Effector memory CD4-positive, alpha-beta T cell (primary cell): ENCODE results near the gene NRIP1.

Experiments
- DNase-seq, 3 donors: peaks; one replicate each; pipeline ENCODE4 v3.0.0-alpha.2; 2020
- H3K27ac ChIP-seq: 2 replicates; pipeline ENCODE4 v1.7.0; 2013; ENCODE audit warnings: mild to moderate bottlenecking, low read length, moderate library complexity; ENCODE audit not compliant: insufficient read depth, poor library complexity, severe bottlenecking
- H3K27me3 ChIP-seq: replicated peaks from 2 replicates; pipeline ENCODE4 v1.7.0; 2013; ENCODE audit warnings: mild to moderate bottlenecking, low read length; ENCODE audit not compliant: insufficient read depth, control insufficient read depth, poor library complexity, severe bottlenecking
- H3K36me3 ChIP-seq: 2 replicates; pipeline ENCODE4 v1.7.0; 2013; ENCODE audit warnings: mild to moderate bottlenecking, low read length, moderate library complexity; ENCODE audit not compliant: control insufficient read depth, insufficient read depth
- H3K4me1 ChIP-seq: 2 replicates; pipeline ENCODE4 v1.7.0; 2013; ENCODE audit warnings: low read length, mild to moderate bottlenecking; ENCODE audit not compliant: control insufficient read depth, insufficient read depth, poor library complexity, severe bottlenecking
- H3K4me3 ChIP-seq: 2 replicates; pipeline ENCODE4 v1.7.0; 2013; ENCODE audit warnings: low read length, low read depth, mild to moderate bottlenecking; ENCODE audit not compliant: insufficient read depth, poor library complexity, severe bottlenecking
- H3K9me3 ChIP-seq: 2 replicates; pipeline ENCODE4 v1.7.0; 2013; ENCODE audit warnings: mild to moderate bottlenecking, low read length, moderate library complexity; ENCODE audit not compliant: control insufficient read depth

The NRIP1 gene

GRCh38 chr21:15000081-15000480 is 64.7 kb downstream of the NRIP1 start:
- DNase-seq = no peak
- Histone ChIP-seq H3K27me3 (no peaks in the 10 kb centered on the region), H3K27ac (no peak overlapping the region), H3K4me3 (no peak overlapping the region), H3K36me3 (no peaks in the 10 kb centered on the region), H3K9me3 (no peaks in the 10 kb centered on the region), H3K4me1 (no peaks in the 10 kb centered on the region)

DNA sequence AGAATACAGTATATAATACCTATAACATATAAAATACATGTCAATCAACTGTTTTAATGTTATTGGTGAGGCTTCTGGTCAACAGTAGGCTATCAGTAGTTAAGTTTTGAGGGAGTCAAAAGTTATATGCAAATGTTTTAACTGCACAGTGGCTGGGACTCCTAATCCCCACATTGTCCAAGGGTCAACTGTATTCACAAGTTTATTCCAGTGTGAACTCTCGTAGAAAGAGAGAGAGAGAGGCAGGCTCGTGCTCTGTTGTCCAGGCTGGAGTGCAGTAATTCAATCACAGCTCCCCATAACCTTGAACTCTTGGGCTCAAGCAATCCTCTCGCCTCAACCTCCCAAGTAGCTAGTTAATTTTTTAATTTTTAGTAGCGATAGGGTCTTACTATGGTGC is 66.0 kb downstream of the NRIP1 start:
- H3K27ac ChIP-seq = no peak overlapping the region
- no peak overlapping the region for H3K4me3 ChIP-seq
- DNase-seq = no peak
- no peaks in the 10 kb centered on the region for H3K36me3 ChIP-seq
- no peaks in the 10 kb centered on the region for H3K9me3 ChIP-seq
- H3K4me1 ChIP-seq = no peaks in the 10 kb centered on the region
- no peaks in the 10 kb centered on the region for H3K27me3 ChIP-seq

- Histone ChIP-seq H3K9me3 (no peaks in the 10 kb centered on the region), H3K4me3 (no peak overlapping the region), H3K36me3 (no peaks in the 10 kb centered on the region), H3K27me3 (no peaks in the 10 kb centered on the region), H3K4me1 (no peaks in the 10 kb centered on the region), H3K27ac (no peak overlapping the region)
- no peak for DNase-seq
These were observed 66.5 kb downstream of the NRIP1 start for GRCh38 chr21:14998336-14998735.

DNA sequence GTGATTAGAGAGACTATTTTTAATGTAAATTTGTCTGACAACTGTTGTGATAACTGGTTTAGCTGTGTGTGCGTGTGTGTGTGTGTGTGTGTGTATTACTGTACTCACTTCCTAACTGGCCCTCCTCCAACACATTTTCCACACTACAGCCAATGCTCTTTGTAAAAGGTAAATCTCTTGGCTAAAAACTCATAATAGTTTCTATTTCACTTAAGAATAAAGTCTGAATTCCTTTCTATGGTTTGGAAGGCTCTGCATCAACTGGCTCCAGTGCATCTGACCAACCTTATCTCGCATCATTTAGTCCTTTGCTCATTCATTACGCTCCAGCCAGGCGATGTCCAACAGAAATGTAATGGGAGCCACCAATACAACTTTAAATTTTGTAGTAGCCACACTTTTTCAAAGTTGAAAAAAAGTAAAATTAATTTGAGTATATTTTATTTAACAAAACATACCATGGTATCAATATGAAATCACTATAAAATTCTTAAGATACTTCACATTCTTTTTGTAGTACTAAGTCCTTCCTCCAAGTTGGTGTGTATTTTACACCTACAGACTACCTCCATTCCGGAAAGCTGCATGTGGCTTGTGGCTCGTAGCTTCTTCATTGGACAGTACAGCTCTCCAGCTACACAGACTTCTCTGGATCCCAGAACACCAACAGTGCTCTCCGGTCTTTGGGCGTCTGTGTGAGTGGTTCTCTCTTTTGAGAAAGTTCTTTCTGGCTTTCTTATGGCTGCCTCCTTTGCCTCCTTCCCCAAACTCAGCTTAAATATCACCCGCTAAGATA is 68.9 kb downstream of the NRIP1 start:
- Histone ChIP-seq H3K4me3 (no peak overlapping the region), H3K9me3 (no peaks in the 10 kb centered on the region), H3K27ac (no peak overlapping the region), H3K27me3 (no peaks in the 10 kb centered on the region), H3K36me3 (no peaks in the 10 kb centered on the region), H3K4me1 (no peaks in the 10 kb centered on the region)
- DNase-seq = no peak

- Histone ChIP-seq H3K36me3 (no peaks in the 10 kb centered on the region), H3K27me3 (no peaks in the 10 kb centered on the region), H3K27ac (no peak overlapping the region), H3K4me1 (no peaks in the 10 kb centered on the region), H3K4me3 (no peak overlapping the region), H3K9me3 (no peaks in the 10 kb centered on the region)
- DNase-seq = no peak
These were observed 69.6 kb downstream of the NRIP1 start for GRCh38 chr21:14995226-14995625.

DNA sequence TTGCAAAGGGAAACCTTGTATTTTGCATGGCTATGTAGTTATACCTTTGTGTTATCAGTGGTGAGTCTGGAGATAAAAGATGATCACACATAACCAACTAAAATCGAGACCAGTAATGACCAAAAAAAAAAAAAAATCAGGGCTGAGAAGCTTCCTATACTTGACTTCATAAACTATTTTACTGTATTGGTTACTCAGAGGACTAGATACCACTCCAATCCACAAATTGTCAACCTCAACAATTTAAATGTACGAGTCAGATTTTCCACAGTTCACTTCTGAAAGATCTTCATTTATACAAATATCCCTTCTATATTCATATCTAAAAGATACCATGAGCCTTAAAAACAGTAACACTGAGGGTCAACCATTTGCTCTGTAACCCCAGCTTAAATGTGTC is 71.7 kb downstream of the NRIP1 start:
- no peaks in the 10 kb centered on the region for H3K4me1 ChIP-seq
- no peak overlapping the region for H3K4me3 ChIP-seq
- no peaks in the 10 kb centered on the region for H3K36me3 ChIP-seq
- H3K27me3 ChIP-seq = no peaks in the 10 kb centered on the region
- DNase-seq = no peak
- H3K27ac ChIP-seq = no peak overlapping the region
- no peaks in the 10 kb centered on the region for H3K9me3 ChIP-seq

GRCh38 chr21:14991957-14992356 is 72.8 kb downstream of the NRIP1 start:
- Histone ChIP-seq H3K36me3 (no peaks in the 10 kb centered on the region), H3K27ac (no peak overlapping the region), H3K9me3 (no peaks in the 10 kb centered on the region), H3K4me1 (no peaks in the 10 kb centered on the region), H3K4me3 (no peak overlapping the region), H3K27me3 (no peaks in the 10 kb centered on the region)
- no peak for DNase-seq

- Histone ChIP-seq H3K9me3 (no peaks in the 10 kb centered on the region), H3K27ac (no peak overlapping the region), H3K4me1 (no peaks in the 10 kb centered on the region), H3K4me3 (no peak overlapping the region), H3K36me3 (no peaks in the 10 kb centered on the region), H3K27me3 (no peaks in the 10 kb centered on the region)
- DNase-seq = no peak
These were observed 75.4 kb downstream of the NRIP1 start for GRCh38 chr21:14989359-14989758.

DNA sequence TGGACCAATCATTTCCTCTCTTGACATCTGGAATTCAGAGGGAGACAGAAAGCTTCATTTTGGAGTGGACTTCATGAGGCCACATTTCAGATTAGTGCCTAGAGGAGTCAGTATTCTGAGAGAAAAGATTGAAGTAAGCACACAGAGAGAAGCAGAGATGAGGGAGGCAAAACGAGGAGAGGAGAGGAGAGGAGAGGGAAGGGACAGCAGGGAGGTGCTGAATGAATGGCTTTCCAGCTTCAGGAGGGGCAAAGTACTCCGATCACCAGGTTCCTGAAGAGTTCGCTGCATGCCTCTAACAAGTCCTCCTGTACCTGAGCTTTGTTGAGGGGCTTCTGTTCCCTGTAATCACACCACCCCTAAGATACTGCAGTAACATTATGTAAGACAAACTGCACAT is 76.0 kb downstream of the NRIP1 start:
- no peak for DNase-seq
- no peaks in the 10 kb centered on the region for H3K9me3 ChIP-seq
- no peaks in the 10 kb centered on the region for H3K27me3 ChIP-seq
- H3K27ac ChIP-seq = no peak overlapping the region
- H3K36me3 ChIP-seq = no peaks in the 10 kb centered on the region
- no peaks in the 10 kb centered on the region for H3K4me1 ChIP-seq
- no peak overlapping the region for H3K4me3 ChIP-seq

GRCh38 chr21:14987370-14988170 is 77.2 kb downstream of the NRIP1 start:
- no peak overlapping the region for H3K4me3 ChIP-seq
- H3K36me3 ChIP-seq = no peaks in the 10 kb centered on the region
- no peaks in the 10 kb centered on the region for H3K27me3 ChIP-seq
- DNase-seq = no peak
- no peaks in the 10 kb centered on the region for H3K9me3 ChIP-seq
- H3K27ac ChIP-seq = no peak overlapping the region
- no peaks in the 10 kb centered on the region for H3K4me1 ChIP-seq
